Stomach (tissue), 9 donors: Measurements from ENCODE around the gene MCAT. TPM values are rescaled to one million over a fixed set of nuclear protein-coding genes. Genes with fewer than 3 reads are reported as not detected.

Experiments
- DNase-seq, 2 donors: peaks; one replicate each; pipeline versions ENCODE4 v3.0.0 to v3.0.0-alpha.2; 2013 to 2019
- H3K27ac ChIP-seq, 5 donors: fragments of 200-600 bp in 4 of 5; sonication (generic) in 4 of 5; one replicate each; pipeline ENCODE4 v1.5.1; 2013 to 2019; ENCODE audit warnings: mild to moderate bottlenecking in 1 of 5, moderate library complexity in 1 of 5
- H3K27me3 ChIP-seq, 3 donors: fragments of 200-600 bp; sonication (generic); one replicate each; pipeline ENCODE4 v1.5.1; 2017 to 2019; ENCODE audit warnings: mixed run types in 1 of 3
- H3K36me3 ChIP-seq, 4 donors: fragments of 200-600 bp; sonication (generic); 1 replicate in 3 of 4; 2 replicates in 1 of 4; pipeline ENCODE4 v1.5.1; 2016 to 2019
- H3K4me1 ChIP-seq, 4 donors: fragments of 200-600 bp; sonication (generic); one replicate each; pipeline ENCODE4 v1.5.1; 2016 to 2019
- H3K4me3 ChIP-seq, 4 donors: fragments of 200-600 bp; sonication (generic) in 3 of 4; one replicate each; pipeline ENCODE4 v1.5.1; 2016 to 2019; ENCODE audit warnings: mild to moderate bottlenecking in 1 of 4
- H3K9me3 ChIP-seq, 4 donors: fragments of 200-600 bp; sonication (generic); one replicate each; pipeline ENCODE4 v1.5.1; 2016 to 2019
- CTCF ChIP-seq, 7 experiments: fragments of 450-650 bp in 4 of 7; fragments of 200-600 bp in 3 of 7; sonication (generic) in 3 of 7; IDR thresholded peaks; one replicate each; pipeline ENCODE4 v1.5.1; 2016 to 2019; ENCODE audit warnings: antibody characterized with exemption in 7 of 7, control low read depth in 2 of 7, mild to moderate bottlenecking in 1 of 7
- EP300 ChIP-seq: sonication (generic); formaldehyde crosslinking; IDR thresholded peaks from one replicate; pipeline ENCODE4 v1.6.1; 2017; ENCODE audit warnings: antibody characterized with exemption
- POLR2A ChIP-seq, 4 donors: fragments of 450-650 bp; IDR thresholded peaks; one replicate each; pipeline ENCODE4 v1.6.1; 2016; ENCODE audit warnings: antibody characterized with exemption in 4 of 4, control low read depth in 2 of 4, mild to moderate bottlenecking in 1 of 4, moderate library complexity in 1 of 4
- POLR2AphosphoS5 ChIP-seq, 3 donors: sonication (generic); formaldehyde crosslinking; IDR thresholded peaks; one replicate each; pipeline ENCODE4 v1.6.1; 2016; ENCODE audit warnings: antibody characterized with exemption in 3 of 3
- WGBS, 5 donors: extraction: QIAGEN DNeasy Blood & Tissue Kit in 3 of 5; methylation state at CpG; one replicate each; pipeline versions ENCODE4 v1.1.5 to v1.1.7; 2013 to 2018; 5-methylcytosine and 5-hydroxymethylcytosine counted together
- intact Hi-C: fragments of 100-400 bp; cut with DNase I; formaldehyde crosslinking; loops from one replicate; pipeline ENCODE4 v1.15.1; 2023; ENCODE audit warnings: low total_unique reads
- polyA plus RNA-seq, 3 donors: library from polyadenylated mRNA; stranded (reverse); fragments of 200-250 nt; gene quantifications; one replicate each; pipeline ENCODE4 v1.2.3, GENCODE V29; 2013
- total RNA-seq, 5 donors: library from RNA; depleted of rRNA; stranded (reverse); fragments of >200 nt; gene quantifications; one replicate each; pipeline versions ENCODE4 v1.1.0 to v1.2.3, GENCODE V29; 2014 to 2016
- donor health status: healthy with polysubstance abuse.
- donor health status: Bipolar disorder and iron deficiency.
- donor health status: healthy.

MCAT gene
- total and polyA plus RNA-seq, 8 donors: 11.7 to 197 (median 19.0) TPM; not detected in 1

- TF ChIP-seq POLR2AphosphoS5 (IDR thresholded peaks at IDR 0.05) (no peak), POLR2A (IDR thresholded peaks at IDR 0.05) (no peak), CTCF (IDR thresholded peaks at IDR 0.05) (no peak), EP300 (no peak)
- Histone ChIP-seq H3K4me3 (no peak overlapping the region), H3K9me3 (no peaks in the 10 kb centered on the region), H3K4me1 (peaks cover 12 to 45% (median 36%) of the 10 kb centered on the region in 4 donors), H3K27ac (peak overlapping the region in 3 of 5 donors; percentile 27 to 42 (median 39)), H3K27me3 (no peaks in the 10 kb centered on the region), H3K36me3 (peaks cover 37 to 94% (median 92%) of the 10 kb centered on the region in 4 donors)
- DNase-seq: no peak
- intact Hi-C loops: no loop called here
- WGBS, 5 donors: 65 to 75% (median 69%) methylated on average over 10 of the region's 10 CpGs
Observed at GRCh38 chr22:43136801-43137200, 6.4 kb downstream of the MCAT start.

- DNase-seq: peak; percentile 58 to 75
- intact Hi-C loops: no loop called here
- peaks cover 37 to 99% (median 97%) of the 10 kb centered on the region in 4 donors for H3K36me3 ChIP-seq
- H3K27me3 ChIP-seq: no peaks in the 10 kb centered on the region
- H3K4me3 ChIP-seq: no peak overlapping the region
- H3K9me3 ChIP-seq: no peaks in the 10 kb centered on the region
- TF ChIP-seq POLR2AphosphoS5 (IDR thresholded peaks at IDR 0.05) (no peak), POLR2A (IDR thresholded peaks at IDR 0.05) (no peak), CTCF (IDR thresholded peaks at IDR 0.05) (peak in 5 of 7 experiments; percentile 9 to 59 (median 49)), EP300 (no peak)
- 34 to 46% (median 38%) methylated on average over 9 of the region's 9 CpGs for WGBS, 5 donors
- peaks cover 7 to 45% (median 35%) of the 10 kb centered on the region in 4 donors for H3K4me1 ChIP-seq
- H3K27ac ChIP-seq: peak overlapping the region in 3 of 5 donors; percentile 27 to 42 (median 39)
Observed at GRCh38 chr22:43136255-43136654, 6.9 kb downstream of the MCAT start.

GRCh38 chr22:43135565-43135964, 7.6 kb downstream of the MCAT start:
- H3K9me3 ChIP-seq: no peaks in the 10 kb centered on the region
- peaks cover 37 to 100% (median 98%) of the 10 kb centered on the region in 4 donors for H3K36me3 ChIP-seq
- H3K27me3 ChIP-seq: no peaks in the 10 kb centered on the region
- peaks cover 4 to 38% (median 30%) of the 10 kb centered on the region in 4 donors for H3K4me1 ChIP-seq
- peak overlapping the region in 1 of 5 donors; percentile 4 for H3K27ac ChIP-seq
- no peak overlapping the region for H3K4me3 ChIP-seq
- 63 to 85% (median 74%) methylated on average over 5 of the region's 5 CpGs for WGBS, 5 donors
- TF ChIP-seq CTCF (IDR thresholded peaks at IDR 0.05) (no peak), POLR2AphosphoS5 (IDR thresholded peaks at IDR 0.05) (no peak), EP300 (no peak), POLR2A (IDR thresholded peaks at IDR 0.05) (no peak)
- no peak for DNase-seq
- intact Hi-C loops: no loop called here

GRCh38 chr22:43134553-43134952, 8.6 kb downstream of the MCAT start:
- WGBS, 5 donors: 95 to 100% (median 98%) methylated on average over 4 of the region's 4 CpGs
- H3K36me3 ChIP-seq: peaks cover 30 to 91% (median 90%) of the 10 kb centered on the region in 4 donors
- DNase-seq: no peak
- no peaks in the 10 kb centered on the region for H3K27me3 ChIP-seq
- H3K27ac ChIP-seq: no peak overlapping the region
- TF ChIP-seq EP300 (no peak), POLR2AphosphoS5 (IDR thresholded peaks at IDR 0.05) (no peak), POLR2A (IDR thresholded peaks at IDR 0.05) (no peak), CTCF (IDR thresholded peaks at IDR 0.05) (no peak)
- no peak overlapping the region for H3K4me3 ChIP-seq
- intact Hi-C loops: no loop called here
- no peaks in the 10 kb centered on the region for H3K9me3 ChIP-seq
- peaks cover 9 to 41% (median 34%) of the 10 kb centered on the region in 4 donors for H3K4me1 ChIP-seq
